Measurements from ENCODE around the gene JPH3. TPM values are rescaled to one million over a fixed set of nuclear protein-coding genes. Genes with fewer than 3 reads are reported as not detected.

Gene JPH3
- total and polyA plus RNA-seq, 3 donors from 2014 or later, result 3.2 to 8.7 (median 8.3) TPM

DNA sequence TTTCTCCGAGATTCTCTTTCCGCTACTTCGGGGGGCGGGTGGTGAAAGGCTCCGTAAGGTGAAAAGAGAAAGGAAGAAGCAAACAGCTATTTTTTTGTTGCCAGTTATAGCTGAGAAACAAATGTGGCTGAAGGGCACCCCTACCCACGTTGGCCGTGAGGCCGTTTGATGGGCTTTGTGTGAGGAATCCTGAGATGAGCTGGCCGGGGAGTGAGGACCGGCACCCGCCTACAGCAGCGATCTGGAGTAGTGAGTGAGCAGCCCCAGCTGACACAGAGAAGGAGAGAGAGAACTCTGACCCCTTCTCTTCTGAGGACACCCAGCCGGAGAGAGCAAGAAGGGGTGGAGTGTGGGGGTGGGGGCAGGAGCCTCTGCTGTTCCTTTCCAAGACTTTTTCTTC, 5.6 kb downstream of the JPH3 start:
- 76 to 84% methylated on average over 13 of the region's 13 CpGs for WGBS, 2 donors
- no peaks in the 10 kb centered on the region for H3K9me3 ChIP-seq
- H3K27ac ChIP-seq, result no peak overlapping the region
- H3K4me1 ChIP-seq, result no peaks in the 10 kb centered on the region
- TF ChIP-seq CTCF (IDR thresholded peaks at IDR 0.05), result no peak
- intact Hi-C loops (cut with DNase I; ENCODE audit: low total_unique reads), result no loop called here
- H3K4me3 ChIP-seq, result no peak overlapping the region
- no peak for DNase-seq
- H3K27me3 ChIP-seq, result no peaks in the 10 kb centered on the region
- no peaks in the 10 kb centered on the region for H3K36me3 ChIP-seq (ENCODE audit: low read depth, missing control alignments)

GRCh38 chr16:87608400-87608985, 6.2 kb downstream of the JPH3 start:
- no peaks in the 10 kb centered on the region for H3K4me1 ChIP-seq
- intact Hi-C loops (cut with DNase I; ENCODE audit: low total_unique reads), result no loop called here
- 46 to 59% methylated on average over 13 to 20 of the region's 20 CpGs for WGBS, 2 donors
- TF ChIP-seq POLR2A (IDR thresholded peaks at IDR 0.05), result no peak
- no peak for TF ChIP-seq CTCF (IDR thresholded peaks at IDR 0.05)
- peak; percentile 73 for DNase-seq
- H3K36me3 ChIP-seq (ENCODE audit: low read depth, missing control alignments), result no peaks in the 10 kb centered on the region
- no peaks in the 10 kb centered on the region for H3K27me3 ChIP-seq
- H3K9me3 ChIP-seq, result no peaks in the 10 kb centered on the region
- no peak overlapping the region for H3K27ac ChIP-seq
- no peak overlapping the region for H3K4me3 ChIP-seq

DNA sequence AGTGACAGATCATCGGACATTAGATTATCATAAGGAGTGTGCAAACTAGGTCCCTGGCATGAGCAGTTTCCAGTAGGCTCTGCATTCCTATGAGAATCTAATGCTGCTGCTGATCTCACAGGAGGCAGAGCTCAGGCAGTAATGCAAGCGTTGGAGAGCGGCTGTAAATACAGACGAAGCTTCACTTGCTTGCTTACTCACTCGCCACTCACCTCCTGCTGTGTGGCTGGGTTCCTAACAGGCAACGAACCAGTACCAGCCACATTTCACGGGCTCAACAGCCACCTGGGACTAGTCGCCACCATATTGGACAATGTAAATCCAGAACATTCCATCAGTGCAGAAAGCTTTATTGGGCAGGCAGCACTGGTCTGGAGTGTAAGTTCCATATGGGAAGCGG, 7.7 kb downstream of the JPH3 start:
- H3K9me3 ChIP-seq, result no peaks in the 10 kb centered on the region
- no peak for DNase-seq
- intact Hi-C loops (cut with DNase I; ENCODE audit: low total_unique reads), result no loop called here
- no peaks in the 10 kb centered on the region for H3K36me3 ChIP-seq (ENCODE audit: low read depth, missing control alignments)
- H3K4me1 ChIP-seq, result no peaks in the 10 kb centered on the region
- H3K4me3 ChIP-seq, result no peak overlapping the region
- 73 to 82% methylated on average over 9 of the region's 9 CpGs for WGBS, 2 donors
- no peak overlapping the region for H3K27ac ChIP-seq
- no peak for TF ChIP-seq POLR2A (IDR thresholded peaks at IDR 0.05)
- no peak for TF ChIP-seq CTCF (IDR thresholded peaks at IDR 0.05)
- H3K27me3 ChIP-seq, result no peaks in the 10 kb centered on the region

DNA sequence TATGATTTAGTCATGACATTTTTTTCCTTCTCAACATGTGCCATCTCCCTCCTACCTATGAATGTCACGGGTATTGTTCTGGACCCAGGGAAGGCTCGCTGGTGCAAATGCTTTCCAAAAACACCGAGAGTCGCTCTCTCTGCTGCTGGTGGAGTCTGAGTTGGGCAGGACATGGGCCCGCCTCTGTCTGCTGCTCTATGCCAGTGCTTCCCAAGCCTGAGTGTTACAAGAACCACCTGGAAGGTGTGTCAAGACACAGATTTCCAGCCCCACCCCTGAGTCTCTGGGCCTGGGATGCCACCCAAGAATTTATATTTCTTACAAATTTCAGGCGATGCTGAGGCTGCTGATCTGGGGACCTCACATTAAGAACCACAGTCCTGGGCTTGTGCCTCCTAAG, 9.1 kb downstream of the JPH3 start:
- WGBS, 2 donors, result 84 to 87% methylated on average over 6 of the region's 6 CpGs
- Histone ChIP-seq H3K36me3 (ENCODE audit: low read depth, missing control alignments) (no peaks in the 10 kb centered on the region), H3K4me1 (no peaks in the 10 kb centered on the region), H3K27ac (no peak overlapping the region), H3K27me3 (no peaks in the 10 kb centered on the region), H3K9me3 (no peaks in the 10 kb centered on the region), H3K4me3 (no peak overlapping the region)
- no peak for DNase-seq
- TF ChIP-seq POLR2A (IDR thresholded peaks at IDR 0.05) (no peak), CTCF (IDR thresholded peaks at IDR 0.05) (no peak)
- intact Hi-C loops (cut with DNase I; ENCODE audit: low total_unique reads), result no loop called here

- WGBS, 2 donors, result 76 to 88% methylated on average over 10 of the region's 10 CpGs
- intact Hi-C loops (cut with DNase I; ENCODE audit: low total_unique reads), result no loop called here
- H3K4me1 ChIP-seq, result no peaks in the 10 kb centered on the region
- TF ChIP-seq POLR2A (IDR thresholded peaks at IDR 0.05) (no peak), CTCF (IDR thresholded peaks at IDR 0.05) (no peak)
- no peaks in the 10 kb centered on the region for H3K36me3 ChIP-seq (ENCODE audit: low read depth, missing control alignments)
- no peak overlapping the region for H3K4me3 ChIP-seq
- no peak overlapping the region for H3K27ac ChIP-seq
- DNase-seq, result no peak
- no peaks in the 10 kb centered on the region for H3K27me3 ChIP-seq
- no peaks in the 10 kb centered on the region for H3K9me3 ChIP-seq
These were observed 11.7 kb downstream of the JPH3 start for GRCh38 chr16:87613961-87614360.

Measured in testis (tissue), 3 donors.